ENCODE data around the gene ANXA1.

GRCh38 chr9:73180403-73180802 lies 28.7 kb downstream of the ANXA1 start:
- TF ChIP-seq, protein P1, sequence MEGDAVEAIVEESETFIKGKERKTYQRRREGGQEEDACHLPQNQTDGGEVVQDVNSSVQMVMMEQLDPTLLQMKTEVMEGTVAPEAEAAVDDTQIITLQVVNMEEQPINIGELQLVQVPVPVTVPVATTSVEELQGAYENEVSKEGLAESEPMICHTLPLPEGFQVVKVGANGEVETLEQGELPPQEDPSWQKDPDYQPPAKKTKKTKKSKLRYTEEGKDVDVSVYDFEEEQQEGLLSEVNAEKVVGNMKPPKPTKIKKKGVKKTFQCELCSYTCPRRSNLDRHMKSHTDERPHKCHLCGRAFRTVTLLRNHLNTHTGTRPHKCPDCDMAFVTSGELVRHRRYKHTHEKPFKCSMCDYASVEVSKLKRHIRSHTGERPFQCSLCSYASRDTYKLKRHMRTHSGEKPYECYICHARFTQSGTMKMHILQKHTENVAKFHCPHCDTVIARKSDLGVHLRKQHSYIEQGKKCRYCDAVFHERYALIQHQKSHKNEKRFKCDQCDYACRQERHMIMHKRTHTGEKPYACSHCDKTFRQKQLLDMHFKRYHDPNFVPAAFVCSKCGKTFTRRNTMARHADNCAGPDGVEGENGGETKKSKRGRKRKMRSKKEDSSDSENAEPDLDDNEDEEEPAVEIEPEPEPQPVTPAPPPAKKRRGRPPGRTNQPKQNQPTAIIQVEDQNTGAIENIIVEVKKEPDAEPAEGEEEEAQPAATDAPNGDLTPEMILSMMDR (IDR thresholded peaks at IDR 0.05): no peak
- TF ChIP-seq POLR2A (IDR thresholded peaks at IDR 0.05): no peak

Measured in body of pancreas (tissue), 4 donors.